Suprapubic skin (tissue), 4 donors: Measurements from ENCODE around the gene NBAS. TPM values are rescaled to one million over a fixed set of nuclear protein-coding genes. Genes with fewer than 3 reads are reported as not detected.

Experiments
- DNase-seq, 2 donors: peaks; one replicate each; pipeline ENCODE4 v3.0.0-alpha.2; 2019; ENCODE audit warnings: low spot score in 2 of 2
- H3K27ac ChIP-seq: fragments of 200-600 bp; sonication (generic); one replicate; pipeline ENCODE4 v1.5.1; 2019
- H3K27me3 ChIP-seq: fragments of 200-600 bp; sonication (generic); one replicate; pipeline ENCODE4 v1.5.1; 2019
- H3K36me3 ChIP-seq: fragments of 200-600 bp; sonication (generic); one replicate; pipeline ENCODE4 v1.5.1; 2019
- H3K4me1 ChIP-seq: fragments of 200-600 bp; sonication (generic); one replicate; pipeline ENCODE4 v1.5.1; 2019
- H3K4me3 ChIP-seq: fragments of 200-600 bp; sonication (generic); one replicate; pipeline ENCODE4 v1.5.1; 2019; ENCODE audit warnings: mild to moderate bottlenecking
- H3K9me3 ChIP-seq: fragments of 200-600 bp; sonication (generic); one replicate; pipeline ENCODE4 v1.5.1; 2019
- CTCF ChIP-seq, 2 donors: fragments of 200-600 bp in 1 of 2; fragments of 450-650 bp in 1 of 2; sonication (generic) in 1 of 2; IDR thresholded peaks; one replicate each; pipeline ENCODE4 v1.5.1; 2016 to 2019; ENCODE audit warnings: antibody characterized with exemption in 2 of 2, mild to moderate bottlenecking in 1 of 2, moderate library complexity in 1 of 2
- EP300 ChIP-seq: sonication (generic); formaldehyde crosslinking; IDR thresholded peaks from one replicate; pipeline ENCODE4 v1.6.1; 2017; ENCODE audit warnings: antibody characterized with exemption
- POLR2A ChIP-seq, 2 donors: fragments of 450-650 bp; IDR thresholded peaks; one replicate each; pipeline ENCODE4 v1.6.1; 2017; ENCODE audit warnings: antibody characterized with exemption in 2 of 2, mild to moderate bottlenecking in 2 of 2, moderate library complexity in 2 of 2
- POLR2AphosphoS5 ChIP-seq, 3 donors: sonication (generic); formaldehyde crosslinking; IDR thresholded peaks; one replicate each; pipeline ENCODE4 v1.6.1; 2017; ENCODE audit warnings: antibody characterized with exemption in 3 of 3
- WGBS: methylation state at CpG from one replicate; pipeline ENCODE4 v1.1.5; 2018; 5-methylcytosine and 5-hydroxymethylcytosine counted together
- total RNA-seq, 4 donors: library from RNA; depleted of rRNA; stranded (reverse); fragments of >200 nt; gene quantifications; one replicate each; pipeline ENCODE4 v1.1.0, GENCODE V29; 2016

The NBAS gene
- total RNA-seq, 4 donors from 2014 or later, result 44.4 to 48.4 (median 45.6) TPM

GRCh38 chr2:15582710-15583357 lies 21.7 kb upstream of the NBAS start:
- H3K4me3 ChIP-seq, result no peak overlapping the region
- H3K36me3 ChIP-seq, result no peaks in the 10 kb centered on the region
- H3K4me1 ChIP-seq, result no peaks in the 10 kb centered on the region
- DNase-seq, result no peak
- no peak overlapping the region for H3K27ac ChIP-seq
- WGBS, result 41% methylated on average over 15 of the region's 15 CpGs
- no peak for TF ChIP-seq POLR2A (IDR thresholded peaks at IDR 0.05)
- H3K27me3 ChIP-seq, result no peaks in the 10 kb centered on the region
- H3K9me3 ChIP-seq, result no peaks in the 10 kb centered on the region

GRCh38 chr2:15580451-15580850 lies 19.3 kb upstream of the NBAS start:
- TF ChIP-seq POLR2AphosphoS5 (IDR thresholded peaks at IDR 0.05), result no peak
- TF ChIP-seq CTCF (IDR thresholded peaks at IDR 0.05), result no peak
- TF ChIP-seq EP300, result no peak
- no peak for TF ChIP-seq POLR2A (IDR thresholded peaks at IDR 0.05)
- 93% methylated on average over 2 of the region's 2 CpGs for WGBS
- Histone ChIP-seq H3K27ac (no peak overlapping the region), H3K9me3 (no peaks in the 10 kb centered on the region), H3K36me3 (no peaks in the 10 kb centered on the region), H3K4me3 (no peak overlapping the region), H3K27me3 (no peaks in the 10 kb centered on the region), H3K4me1 (no peaks in the 10 kb centered on the region)
- DNase-seq, result no peak

GRCh38 chr2:15579641-15580040 lies 18.5 kb upstream of the NBAS start:
- H3K4me3 ChIP-seq, result no peak overlapping the region
- H3K4me1 ChIP-seq, result no peaks in the 10 kb centered on the region
- TF ChIP-seq POLR2A (IDR thresholded peaks at IDR 0.05), result no peak
- TF ChIP-seq CTCF (IDR thresholded peaks at IDR 0.05), result no peak
- TF ChIP-seq POLR2AphosphoS5 (IDR thresholded peaks at IDR 0.05), result no peak
- no peak for TF ChIP-seq EP300
- no peaks in the 10 kb centered on the region for H3K36me3 ChIP-seq
- H3K27me3 ChIP-seq, result no peaks in the 10 kb centered on the region
- WGBS, result 47% methylated on average over 1 of the region's 1 CpG
- no peak for DNase-seq
- no peak overlapping the region for H3K27ac ChIP-seq
- no peaks in the 10 kb centered on the region for H3K9me3 ChIP-seq

- Histone ChIP-seq H3K27me3 (no peaks in the 10 kb centered on the region), H3K9me3 (no peaks in the 10 kb centered on the region), H3K4me3 (no peak overlapping the region), H3K4me1 (no peaks in the 10 kb centered on the region), H3K36me3 (no peaks in the 10 kb centered on the region), H3K27ac (no peak overlapping the region)
- peak; percentile 86 to 88 for DNase-seq
- TF ChIP-seq CTCF (IDR thresholded peaks at IDR 0.05) (peak; percentile 32 to 69), POLR2A (IDR thresholded peaks at IDR 0.05) (no peak)
- 20% methylated on average over 7 of the region's 7 CpGs for WGBS
Measured at GRCh38 chr2:15577071-15577735, 16.1 kb upstream of the NBAS start.

- H3K27me3 ChIP-seq, result no peaks in the 10 kb centered on the region
- WGBS, result 93% methylated on average over 3 of the region's 3 CpGs
Measured at GRCh38 chr2:15571729-15572128, 10.6 kb upstream of the NBAS start.

More at GRCh38 chr2:15571729-15572128, 10.6 kb upstream of the NBAS start:
- H3K27ac ChIP-seq, result no peak overlapping the region
- no peak for TF ChIP-seq POLR2A (IDR thresholded peaks at IDR 0.05)
- TF ChIP-seq POLR2AphosphoS5 (IDR thresholded peaks at IDR 0.05), result no peak
- no peak for TF ChIP-seq EP300
- no peak for TF ChIP-seq CTCF (IDR thresholded peaks at IDR 0.05)
- H3K4me1 ChIP-seq, result no peaks in the 10 kb centered on the region
- no peak for DNase-seq
- no peak overlapping the region for H3K4me3 ChIP-seq
- no peaks in the 10 kb centered on the region for H3K9me3 ChIP-seq
- no peaks in the 10 kb centered on the region for H3K36me3 ChIP-seq
